KMS-11 (cell line): ENCODE data around the gene WDR38.

ENCODE experiments used
- H2AFZ ChIP-seq: fragments of 200-600 bp; sonication (generic); 2 replicates; pipeline ENCODE4 v1.6.1; 2016; ENCODE audit warnings: antibody characterized with exemption, mixed run types, low read depth
- H3K27ac ChIP-seq: fragments of 200-600 bp; sonication (generic); 2 replicates; pipeline ENCODE4 v1.6.1; 2016; ENCODE audit warnings: mild to moderate bottlenecking, mixed run types
- H3K27me3 ChIP-seq: fragments of 200-600 bp; sonication (generic); 2 replicates; pipeline ENCODE4 v1.6.1; 2017; ENCODE audit warnings: mild to moderate bottlenecking, low read depth, mixed run types, moderate library complexity; ENCODE audit not compliant: insufficient read depth
- H3K36me3 ChIP-seq: fragments of 200-600 bp; sonication (generic); 2 replicates; pipeline ENCODE4 v1.6.1; 2017; ENCODE audit warnings: mild to moderate bottlenecking, mixed run types; ENCODE audit not compliant: insufficient read depth
- H3K4me1 ChIP-seq: fragments of 200-600 bp; sonication (generic); 2 replicates; pipeline ENCODE4 v1.6.1; 2016; ENCODE audit warnings: mild to moderate bottlenecking, low read depth, mixed run types; ENCODE audit not compliant: poor library complexity, severe bottlenecking
- H3K4me2 ChIP-seq: fragments of 200-600 bp; sonication (generic); 2 replicates; pipeline ENCODE4 v1.7.0; 2016; ENCODE audit warnings: mild to moderate bottlenecking, mixed run types
- H3K4me3 ChIP-seq: fragments of 200-600 bp; sonication (generic); IDR thresholded peaks from 2 replicates; pipeline ENCODE4 v1.6.1; 2017; ENCODE audit warnings: low read depth, low read length, mixed read lengths; ENCODE audit not compliant: insufficient read depth
- H3K79me2 ChIP-seq: fragments of 200-600 bp; sonication (generic); 2 replicates; pipeline ENCODE4 v1.6.1; 2016; ENCODE audit warnings: low read depth, mixed run types; ENCODE audit not compliant: insufficient read depth
- H3K9ac ChIP-seq: fragments of 200-600 bp; sonication (generic); 2 replicates; pipeline ENCODE4 v1.6.1; 2016; ENCODE audit warnings: mild to moderate bottlenecking, mixed run types
- H4K20me1 ChIP-seq: fragments of 200-600 bp; sonication (generic); 2 replicates; pipeline ENCODE4 v1.6.1; 2016; ENCODE audit warnings: mild to moderate bottlenecking, mixed run types; ENCODE audit not compliant: insufficient read depth
- TF ChIP-seq, protein P1 (sequence below): fragments of 200-600 bp; sonication (generic); conservative IDR thresholded peaks from 2 replicates; pipeline ENCODE4 v1.6.1; 2017; ENCODE audit warnings: low read depth, mild to moderate bottlenecking, antibody characterized with exemption, low read length, moderate library complexity, mixed read lengths

The WDR38 gene

DNA sequence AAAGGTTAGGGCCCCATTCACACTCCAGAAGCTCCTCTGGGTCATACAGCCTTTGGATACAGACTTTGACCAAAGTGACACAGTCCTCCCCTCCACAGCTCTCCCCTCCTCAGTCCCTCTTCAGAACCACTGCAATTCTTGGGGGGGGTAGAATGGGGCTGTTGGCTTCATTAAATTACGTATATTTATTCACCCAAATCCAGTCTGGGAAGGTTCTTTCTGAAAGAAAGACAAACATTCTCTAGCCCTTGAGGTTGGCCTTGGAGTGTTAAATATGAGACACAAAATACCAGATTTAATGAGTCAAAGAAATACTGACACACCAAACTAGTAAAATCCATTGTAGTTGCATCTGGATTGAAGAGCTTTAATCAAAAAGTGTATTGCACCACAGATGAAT lies 24.8 kb downstream of the WDR38 start:
- TF ChIP-seq, protein P1, sequence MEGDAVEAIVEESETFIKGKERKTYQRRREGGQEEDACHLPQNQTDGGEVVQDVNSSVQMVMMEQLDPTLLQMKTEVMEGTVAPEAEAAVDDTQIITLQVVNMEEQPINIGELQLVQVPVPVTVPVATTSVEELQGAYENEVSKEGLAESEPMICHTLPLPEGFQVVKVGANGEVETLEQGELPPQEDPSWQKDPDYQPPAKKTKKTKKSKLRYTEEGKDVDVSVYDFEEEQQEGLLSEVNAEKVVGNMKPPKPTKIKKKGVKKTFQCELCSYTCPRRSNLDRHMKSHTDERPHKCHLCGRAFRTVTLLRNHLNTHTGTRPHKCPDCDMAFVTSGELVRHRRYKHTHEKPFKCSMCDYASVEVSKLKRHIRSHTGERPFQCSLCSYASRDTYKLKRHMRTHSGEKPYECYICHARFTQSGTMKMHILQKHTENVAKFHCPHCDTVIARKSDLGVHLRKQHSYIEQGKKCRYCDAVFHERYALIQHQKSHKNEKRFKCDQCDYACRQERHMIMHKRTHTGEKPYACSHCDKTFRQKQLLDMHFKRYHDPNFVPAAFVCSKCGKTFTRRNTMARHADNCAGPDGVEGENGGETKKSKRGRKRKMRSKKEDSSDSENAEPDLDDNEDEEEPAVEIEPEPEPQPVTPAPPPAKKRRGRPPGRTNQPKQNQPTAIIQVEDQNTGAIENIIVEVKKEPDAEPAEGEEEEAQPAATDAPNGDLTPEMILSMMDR = no peak
- Histone ChIP-seq H3K27me3 (no peaks in the 10 kb centered on the region), H3K36me3 (no peaks in the 10 kb centered on the region), H2AFZ (no peak overlapping the region), H4K20me1 (no peaks in the 10 kb centered on the region; the same call in 1 of the 2 replicates), H3K9ac (no peak overlapping the region), H3K79me2 (peaks cover 16% of the 10 kb centered on the region), H3K4me3 (no peak overlapping the region), H3K4me1 (peaks cover 5% of the 10 kb centered on the region), H3K4me2 (no peak overlapping the region), H3K27ac (no peak overlapping the region)

DNA sequence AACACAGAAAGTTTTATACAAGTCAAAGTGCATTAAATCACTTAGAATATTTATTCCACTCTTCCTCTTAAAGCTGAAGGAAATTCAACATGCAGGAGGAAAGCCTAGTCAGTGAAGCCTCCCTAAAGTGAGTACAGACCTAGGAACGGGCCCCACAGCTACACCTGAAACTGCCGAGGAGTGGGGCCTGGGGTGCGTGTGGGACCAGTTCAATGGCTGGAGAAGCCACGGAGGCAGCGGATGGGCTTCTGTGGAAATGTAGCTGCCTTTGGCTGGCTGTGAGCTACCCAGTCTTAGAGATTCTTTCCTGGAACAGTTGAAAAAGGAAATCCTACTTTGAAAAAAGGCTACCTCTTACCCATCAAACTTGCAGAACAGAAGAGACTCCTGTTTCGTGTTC lies 25.3 kb downstream of the WDR38 start:
- TF ChIP-seq, protein P1 = no peak
- Histone ChIP-seq H3K36me3 (no peaks in the 10 kb centered on the region), H3K4me2 (no peak overlapping the region), H3K4me1 (peaks cover under 1% of the 10 kb centered on the region), H4K20me1 (no peaks in the 10 kb centered on the region), H3K9ac (no peak overlapping the region), H3K4me3 (no peak overlapping the region), H3K27ac (no peak overlapping the region), H3K79me2 (peaks cover 11% of the 10 kb centered on the region), H2AFZ (no peak overlapping the region), H3K27me3 (no peaks in the 10 kb centered on the region)

GRCh38 chr9:124879226-124879625 lies 26.0 kb downstream of the WDR38 start:
- H3K9ac ChIP-seq = no peak overlapping the region
- no peaks in the 10 kb centered on the region for H3K36me3 ChIP-seq
- no peak overlapping the region for H3K4me3 ChIP-seq
- H3K4me1 ChIP-seq = no peaks in the 10 kb centered on the region
- H4K20me1 ChIP-seq = no peaks in the 10 kb centered on the region
- no peak overlapping the region for H3K4me2 ChIP-seq
- no peak overlapping the region for H3K27ac ChIP-seq
- TF ChIP-seq, protein P1 = no peak
- no peaks in the 10 kb centered on the region for H3K27me3 ChIP-seq
- H3K79me2 ChIP-seq = peaks cover 4% of the 10 kb centered on the region; the same call in 1 of the 2 replicates
- H2AFZ ChIP-seq = no peak overlapping the region

DNA sequence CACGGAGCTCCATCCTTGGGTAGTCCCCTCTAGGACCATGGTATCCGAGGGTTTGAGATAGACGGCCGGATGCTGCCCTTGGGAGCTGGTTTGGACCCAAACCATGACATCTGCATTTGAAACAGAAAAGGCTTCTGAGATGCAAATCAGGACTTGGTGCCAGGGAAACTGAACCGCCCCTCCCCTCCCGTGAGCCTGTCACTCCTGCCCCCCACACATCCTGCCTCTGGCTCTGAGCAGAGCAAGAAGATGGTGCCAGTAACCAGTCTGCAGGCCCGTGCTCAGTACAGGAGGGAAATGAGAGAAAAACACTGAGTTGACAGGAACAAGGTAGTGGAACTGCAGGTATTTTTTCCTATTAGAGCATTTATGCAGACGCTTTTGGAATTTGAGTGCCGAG lies 27.2 kb downstream of the WDR38 start:
- no peak overlapping the region for H3K4me2 ChIP-seq

More for the DNA sequence above, 27.2 kb downstream of the WDR38 start:
- H3K9ac ChIP-seq = no peak overlapping the region
- H2AFZ ChIP-seq = no peak overlapping the region
- no peaks in the 10 kb centered on the region for H4K20me1 ChIP-seq
- TF ChIP-seq, protein P1 = no peak
- no peaks in the 10 kb centered on the region for H3K79me2 ChIP-seq
- no peak overlapping the region for H3K4me3 ChIP-seq
- no peaks in the 10 kb centered on the region for H3K4me1 ChIP-seq
- H3K27me3 ChIP-seq = no peaks in the 10 kb centered on the region
- H3K27ac ChIP-seq = no peak overlapping the region
- no peaks in the 10 kb centered on the region for H3K36me3 ChIP-seq
